GM12875 (cell line): ENCODE data around the gene CFAP221.

Source experiments
- H3K4me3 ChIP-seq: one replicate; pipeline ENCODE4 v1.5.1; 2011; ENCODE audit warnings: low read depth, low read length, control low read depth
- CTCF ChIP-seq: IDR thresholded peaks from 2 replicates; pipeline ENCODE4 v1.5.1; 2011; ENCODE audit warnings: low read depth, mild to moderate bottlenecking, control low read depth, inconsistent platforms, low read length, moderate library complexity, borderline replicate concordance; ENCODE audit not compliant: insufficient read depth

Gene CFAP221

GRCh38 chr2:119679526-119679837 is 135.2 kb downstream of the CFAP221 start:
- no peak for TF ChIP-seq CTCF
- peak overlapping the region; percentile 85 for H3K4me3 ChIP-seq

DNA sequence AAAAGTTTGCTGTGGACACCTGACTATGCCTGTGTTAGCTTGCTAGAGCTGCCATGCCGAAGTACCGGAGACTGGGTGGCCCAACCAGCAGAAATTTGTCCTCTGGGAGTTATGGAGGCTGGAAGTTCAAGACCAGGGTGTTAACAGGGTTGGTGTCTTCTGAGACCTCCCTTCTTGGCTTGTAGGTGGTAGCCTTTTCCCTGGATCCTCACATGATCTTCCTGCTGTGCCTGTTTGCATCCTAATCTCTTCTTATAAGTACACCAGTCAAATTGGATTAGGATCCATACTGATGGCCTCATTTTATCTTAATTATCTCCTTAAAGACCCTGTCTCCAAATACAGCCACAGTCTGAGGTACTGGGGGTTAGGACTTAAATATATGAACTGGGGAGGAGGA is 135.6 kb downstream of the CFAP221 start:
- H3K4me3 ChIP-seq, result peak overlapping the region; percentile 85
- no peak for TF ChIP-seq CTCF

DNA sequence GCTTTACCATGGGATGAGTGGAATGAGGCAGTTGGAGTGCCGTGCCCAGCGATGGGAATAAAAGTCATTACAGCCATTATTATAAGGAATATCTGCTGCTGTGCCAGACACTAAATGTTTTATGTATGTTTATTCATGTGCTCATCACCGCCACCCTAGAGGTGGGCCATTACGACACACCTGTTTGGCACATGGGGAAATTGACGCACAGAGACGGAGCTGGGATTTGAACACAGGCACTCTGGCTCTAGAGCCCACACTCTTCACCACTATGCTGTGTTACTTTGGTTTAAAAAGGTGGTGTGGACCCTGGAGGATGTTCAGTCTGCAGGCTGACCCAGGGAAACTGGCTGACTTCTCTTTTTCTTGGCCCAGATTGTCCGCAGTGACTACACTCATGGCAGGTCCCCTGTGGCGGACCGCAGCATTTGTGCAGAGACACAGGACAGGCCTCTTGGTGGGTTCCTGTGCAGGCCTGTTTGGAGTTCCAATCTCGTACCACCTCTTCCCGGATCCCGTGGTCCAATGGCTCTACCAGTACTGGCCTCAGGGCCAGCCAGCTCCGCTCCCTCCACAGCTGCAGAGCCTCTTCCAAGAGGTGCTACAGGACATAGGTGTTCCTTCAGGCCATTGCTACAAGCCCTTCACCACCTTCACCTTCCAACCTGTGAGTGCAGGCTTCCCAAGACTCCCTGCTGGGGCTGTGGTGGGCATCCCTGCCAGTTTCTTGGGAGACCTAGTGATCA is 136.4 kb downstream of the CFAP221 start:
- TF ChIP-seq CTCF, result no peak
- no peak overlapping the region for H3K4me3 ChIP-seq

DNA sequence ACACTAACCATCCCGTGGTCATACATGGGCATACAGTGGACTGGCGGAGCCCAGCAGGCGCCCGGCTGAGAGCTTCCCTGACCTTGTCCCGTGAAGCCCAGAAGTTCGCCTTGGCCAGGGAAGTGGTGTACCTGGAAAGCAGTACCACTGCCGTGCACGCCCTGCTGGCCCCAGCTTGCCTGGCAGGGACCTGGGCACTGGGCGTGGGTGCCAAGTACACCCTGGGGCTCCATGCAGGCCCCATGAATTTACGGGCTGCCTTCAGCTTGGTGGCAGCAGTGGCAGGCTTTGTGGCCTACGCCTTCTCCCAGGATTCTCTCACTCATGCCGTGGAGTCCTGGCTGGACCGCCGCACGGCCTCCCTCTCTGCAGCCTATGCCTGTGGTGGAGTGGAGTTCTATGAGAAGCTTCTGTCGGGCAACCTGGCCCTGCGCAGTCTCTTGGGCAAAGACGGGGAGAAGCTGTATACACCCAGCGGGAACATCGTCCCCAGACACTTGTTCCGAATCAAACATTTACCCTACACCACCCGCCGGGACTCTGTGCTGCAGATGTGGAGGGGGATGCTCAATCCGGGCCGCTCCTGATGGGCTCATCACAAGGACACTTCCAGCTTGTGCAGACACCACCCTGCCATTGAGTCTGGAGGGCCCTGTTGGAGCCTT is 137.1 kb downstream of the CFAP221 start:
- TF ChIP-seq CTCF, result no peak
- H3K4me3 ChIP-seq, result no peak overlapping the region

GRCh38 chr2:119681868-119682220 is 137.6 kb downstream of the CFAP221 start:
- TF ChIP-seq CTCF, result no peak
- H3K4me3 ChIP-seq, result no peak overlapping the region

DNA sequence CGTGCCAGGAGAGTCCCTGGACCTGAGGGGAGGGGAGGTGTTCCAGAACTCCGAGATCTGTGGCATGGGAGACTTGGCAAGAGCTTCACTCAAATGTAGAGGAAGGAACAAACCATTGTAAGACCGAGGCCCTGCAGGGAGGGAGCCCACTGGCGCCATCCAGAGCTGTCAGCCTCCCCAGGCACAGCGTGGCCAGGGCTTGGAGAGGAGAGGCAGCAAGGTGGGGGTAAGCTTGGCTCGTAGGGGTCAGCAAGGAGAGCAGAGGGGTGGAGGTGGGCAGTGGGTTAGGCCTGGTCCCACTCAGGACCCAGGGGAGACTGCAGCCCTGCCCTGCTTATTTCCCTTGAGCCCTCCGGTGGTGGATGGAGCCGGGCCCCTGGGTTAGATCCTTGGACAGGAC is 138.3 kb downstream of the CFAP221 start:
- no peak overlapping the region for H3K4me3 ChIP-seq
- no peak for TF ChIP-seq CTCF

- H3K4me3 ChIP-seq, result no peak overlapping the region
- TF ChIP-seq CTCF, result no peak
These were observed 138.9 kb downstream of the CFAP221 start for GRCh38 chr2:119683074-119683712.
